Left renal cortex interstitium (tissue), 4 donors: ENCODE measurements around the gene MKLN1. TPM values are rescaled to one million over a fixed set of nuclear protein-coding genes. Genes with fewer than 3 reads are reported as not detected.
"Not testable (repeated sequence)": the region's sequence is repeated elsewhere in the genome, so short reads cannot be mapped to it uniquely, and the experiment has no call there.

ENCODE experiments used
- DNase-seq, 4 donors: peaks; one replicate each; pipeline ENCODE4 v3.0.0-alpha.2; 2013; ENCODE audit warnings: low read depth in 4 of 4, low spot score in 2 of 4, missing footprints in 1 of 4
- polyA plus RNA-seq, 4 donors: library from polyadenylated mRNA; unstranded; fragments of 120-200 nt; gene quantifications; one replicate each; pipeline ENCODE4 v1.2.1, GENCODE V29; 2013; ENCODE audit not compliant: insufficient read length in 4 of 4

Gene MKLN1
- 10 to 100 TPM; 33.6 to 41.3 (median 38.7) TPM for polyA plus RNA-seq

DNA sequence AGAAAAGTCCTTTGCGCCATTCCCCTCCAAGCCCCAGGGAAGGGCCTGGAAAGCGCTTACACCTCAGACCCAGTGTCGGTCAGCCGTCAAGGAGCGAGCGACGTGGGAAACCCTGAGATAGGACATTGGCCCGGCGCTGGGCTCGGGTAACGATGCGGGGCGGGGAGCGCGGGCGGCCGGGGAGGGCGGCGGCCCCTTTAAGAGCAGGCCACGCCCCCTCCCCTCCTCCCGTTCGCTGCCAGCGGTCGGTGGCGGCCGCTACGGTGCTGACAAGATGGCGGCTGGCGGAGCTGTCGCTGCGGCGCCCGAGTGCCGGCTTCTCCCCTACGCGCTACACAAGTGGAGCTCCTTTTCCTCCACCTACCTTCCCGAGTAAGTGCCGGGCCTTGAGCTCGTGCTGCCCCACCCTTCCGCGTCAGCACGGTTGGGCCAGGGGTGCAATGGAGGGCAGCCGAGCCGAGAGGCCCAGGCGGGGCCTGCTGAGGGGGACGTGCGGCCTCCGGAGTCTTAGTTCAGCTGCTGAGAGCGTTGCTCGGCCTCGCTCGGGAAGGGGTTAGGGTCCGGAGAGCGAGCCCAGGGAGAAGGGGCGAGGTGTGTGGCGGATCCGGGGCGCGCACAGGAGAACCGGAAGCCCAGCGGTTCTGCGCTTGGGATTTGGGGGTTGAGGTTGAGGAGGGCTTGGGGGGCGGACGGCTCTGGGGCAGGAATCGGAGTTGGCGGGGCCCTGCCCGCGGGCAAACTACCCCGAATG, at the start of gene MKLN1:
Gene MKLN1 (plus strand): TSS at position 251 of the 751 bp plus-strand sequence. CDS start 24 bp downstream, at position 275.
- DNase-seq: peak; percentile 71 to 84 (median 80)

DNA sequence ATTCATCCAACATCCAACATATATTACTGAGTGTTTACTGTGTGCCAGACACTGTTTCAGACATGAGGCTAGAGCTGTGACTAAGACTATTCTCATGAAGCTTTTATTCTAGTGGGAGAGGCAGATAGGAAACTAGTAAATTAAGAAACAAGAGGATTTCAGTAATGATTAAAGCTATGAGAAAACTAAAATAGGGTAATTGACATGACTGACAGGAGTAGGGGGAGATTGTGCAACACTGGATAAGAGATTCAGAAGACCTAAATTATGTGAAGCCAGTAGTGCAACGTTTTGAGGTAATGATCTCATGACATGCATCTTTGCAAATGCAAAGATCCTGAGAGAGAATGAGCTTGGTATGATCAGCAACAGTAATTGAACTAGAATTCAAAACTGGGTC, 48.6 kb upstream of the MKLN1 start:
- DNase-seq: no peak

DNA sequence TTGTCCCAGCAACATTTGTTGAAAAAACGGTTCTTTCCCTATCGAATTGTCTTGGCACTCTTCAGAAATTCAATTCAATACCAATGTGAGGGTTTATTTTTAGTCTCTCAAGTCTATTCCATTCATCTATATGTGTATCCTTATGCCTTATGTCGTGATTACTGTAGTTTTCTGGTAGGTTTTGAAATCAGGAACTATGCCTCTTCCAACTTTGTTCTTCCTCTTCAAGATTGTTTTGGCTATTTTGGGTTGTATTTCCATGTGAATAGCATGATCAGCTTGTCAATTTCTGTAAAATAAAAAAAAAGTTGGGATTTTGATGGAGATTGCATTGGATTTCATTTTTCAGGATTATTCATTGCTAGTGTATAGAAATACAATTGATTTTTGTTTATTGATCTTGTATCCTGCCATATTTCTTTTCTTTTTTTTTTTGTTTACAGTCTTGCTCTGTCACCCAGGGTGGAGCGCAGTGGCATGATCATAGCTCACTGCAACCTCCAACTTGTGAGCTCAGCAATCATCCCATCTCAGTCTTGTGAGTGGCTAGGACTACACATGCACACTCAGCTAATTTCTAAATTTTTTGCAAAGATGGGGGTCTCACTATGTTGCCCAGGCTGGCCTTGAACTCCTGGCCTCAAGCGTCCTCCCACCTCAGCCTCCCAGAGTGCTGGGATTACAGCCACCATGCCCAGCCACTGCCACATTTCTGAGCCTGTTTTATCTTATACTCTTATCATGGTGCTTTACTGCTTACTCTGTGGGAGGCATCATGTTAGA, 46.2 kb upstream of the MKLN1 start:
- no peak for DNase-seq

DNA sequence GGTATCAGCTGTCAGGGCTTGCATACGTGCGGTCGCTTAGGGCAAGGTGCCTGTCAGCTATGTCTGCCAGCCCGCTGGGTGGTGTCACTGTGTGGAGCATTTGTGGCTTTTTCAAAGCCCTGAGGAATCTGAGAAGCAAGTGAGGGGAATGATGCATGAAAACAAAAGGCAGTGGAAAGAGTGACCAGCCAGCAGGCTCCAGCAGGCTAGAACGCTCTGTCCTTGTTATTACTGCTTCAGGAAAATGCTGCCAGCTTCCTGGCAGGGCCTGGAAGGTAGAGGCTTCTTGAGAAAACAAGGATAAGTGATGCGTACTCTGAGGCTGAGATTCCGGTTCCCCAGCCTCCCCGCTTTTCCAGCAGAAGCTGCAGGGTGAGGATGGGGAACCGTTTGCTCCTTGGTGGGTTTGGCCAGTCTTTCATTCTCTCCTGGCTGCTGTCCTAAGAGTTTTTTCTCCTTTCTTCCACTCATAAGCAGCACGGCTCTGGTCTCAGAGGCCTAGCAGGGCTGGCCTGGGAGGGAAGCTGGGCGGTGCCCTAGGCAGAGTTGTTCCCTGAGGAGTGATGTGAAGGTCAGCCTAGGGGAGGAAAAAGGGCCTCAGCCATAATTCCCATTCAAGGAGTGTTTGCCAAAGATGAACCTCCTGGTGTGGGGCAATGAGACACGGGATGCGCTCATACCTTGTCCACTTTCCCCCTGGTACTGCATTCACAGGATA, 42.8 kb upstream of the MKLN1 start:
- peak in 2 of 4 donors; percentile 6 to 13 for DNase-seq

DNA sequence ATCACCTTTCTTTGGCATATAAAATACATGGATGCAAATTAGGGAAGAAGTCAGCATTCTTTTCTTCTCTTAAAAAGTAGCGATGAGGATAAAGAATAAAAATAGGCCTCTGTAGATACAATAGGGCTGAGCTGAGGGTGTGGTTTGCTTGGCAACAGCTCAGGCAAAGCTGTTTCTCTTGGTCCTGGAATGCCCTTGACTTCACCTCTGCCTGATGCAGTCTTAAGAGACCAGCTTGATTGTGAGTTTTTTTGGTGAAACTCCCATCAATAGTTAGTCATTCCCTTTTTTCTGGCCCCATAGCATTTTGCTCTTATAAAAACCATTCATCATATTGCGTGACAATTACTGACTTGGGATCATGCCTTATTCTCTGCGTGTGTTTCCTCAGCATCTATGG, 42.1 kb upstream of the MKLN1 start:
- no peak for DNase-seq

DNA sequence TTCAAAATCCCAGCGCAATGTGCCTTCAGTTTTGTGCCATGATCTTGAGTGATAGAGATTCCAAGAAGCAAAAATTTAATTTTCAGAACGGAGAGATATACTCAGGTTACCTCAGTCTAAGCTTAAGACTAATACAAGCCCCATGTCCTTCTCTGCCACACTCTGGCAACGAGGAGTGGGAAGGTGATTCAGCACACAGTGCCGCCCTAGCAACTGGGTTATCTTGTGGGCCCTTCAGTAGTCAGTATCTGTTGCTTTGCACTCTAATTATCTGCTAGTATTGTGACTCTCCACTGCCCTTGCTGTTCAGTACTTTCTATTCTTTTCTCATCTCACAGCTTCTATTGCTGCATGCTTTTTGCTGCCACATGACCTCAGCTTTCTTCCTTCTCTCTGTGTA, 39.2 kb upstream of the MKLN1 start:
- DNase-seq: no peak

DNA sequence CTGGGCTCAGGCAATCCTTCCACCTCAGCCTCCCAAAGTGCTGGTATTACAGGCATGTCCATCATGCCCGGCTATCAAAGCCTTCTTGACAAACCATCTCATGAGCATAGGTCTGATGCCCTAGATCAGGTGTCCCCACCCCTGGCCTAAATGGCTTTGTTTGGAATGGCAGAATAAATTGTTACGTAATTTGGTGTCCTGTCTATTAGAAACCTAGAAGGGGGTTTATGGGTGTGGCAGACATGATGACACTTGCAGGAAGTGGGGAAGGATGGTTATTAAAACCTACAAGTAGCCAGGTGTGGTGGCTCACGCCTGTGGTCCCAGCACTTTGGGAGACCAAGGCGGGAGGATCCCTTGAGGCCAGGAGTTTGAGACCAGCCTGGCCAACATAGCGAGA, 38.6 kb upstream of the MKLN1 start:
- DNase-seq: no peak

DNA sequence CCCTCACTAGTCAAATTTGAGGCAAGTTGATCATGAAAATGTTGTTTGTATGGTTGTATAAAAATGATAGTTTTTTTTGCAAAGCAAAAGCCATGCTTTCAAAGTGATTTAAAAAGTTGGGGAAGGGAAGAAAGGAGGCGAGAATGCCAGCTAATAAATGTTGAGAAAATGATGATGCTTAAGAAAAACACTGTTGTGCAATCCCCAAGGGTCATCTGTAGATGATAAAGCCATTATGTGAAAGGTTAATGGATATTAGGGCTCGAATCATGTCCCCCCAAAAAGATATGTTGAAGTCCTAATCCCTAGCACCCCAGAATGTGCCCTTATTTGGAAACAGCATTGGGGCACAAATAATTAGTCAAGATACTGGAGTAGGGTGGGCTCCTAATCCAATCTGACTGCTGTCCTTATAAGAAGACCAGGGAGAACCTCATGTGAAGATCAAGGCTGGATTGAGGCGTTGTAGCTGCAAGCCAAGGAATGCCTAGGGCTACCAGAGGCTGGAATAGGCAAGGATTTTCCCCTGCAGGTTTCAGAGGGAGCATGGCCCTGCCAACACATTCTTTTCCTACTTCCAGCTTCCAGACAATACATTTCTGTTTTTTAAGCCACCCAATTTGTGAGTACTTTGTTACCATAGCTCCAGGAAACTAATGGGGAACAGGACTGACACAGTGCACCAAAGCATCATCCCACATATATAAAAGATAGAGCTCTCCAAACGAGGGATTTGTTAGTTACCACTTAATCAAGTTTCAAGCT, 35.4 kb upstream of the MKLN1 start:
- no peak for DNase-seq

DNA sequence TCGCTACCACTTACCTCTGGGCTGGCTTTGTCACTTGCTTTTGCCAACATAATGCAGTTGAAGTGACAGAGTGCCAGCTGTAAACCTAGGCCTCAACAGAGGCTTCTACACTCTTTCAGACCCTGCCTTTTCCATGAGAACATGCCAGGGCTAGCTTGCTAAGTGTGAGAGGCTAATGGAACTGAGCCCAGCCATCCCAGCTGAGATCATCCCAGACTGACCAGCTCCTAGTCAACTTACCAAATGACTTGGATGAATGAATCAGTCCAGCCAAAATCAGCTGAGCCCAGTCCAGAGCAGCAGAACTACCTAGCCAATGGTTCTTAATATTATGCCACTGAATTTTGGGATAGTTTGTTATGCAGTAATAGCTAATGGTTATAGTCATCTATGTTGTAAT, 34.7 kb upstream of the MKLN1 start:
- no peak for DNase-seq

DNA sequence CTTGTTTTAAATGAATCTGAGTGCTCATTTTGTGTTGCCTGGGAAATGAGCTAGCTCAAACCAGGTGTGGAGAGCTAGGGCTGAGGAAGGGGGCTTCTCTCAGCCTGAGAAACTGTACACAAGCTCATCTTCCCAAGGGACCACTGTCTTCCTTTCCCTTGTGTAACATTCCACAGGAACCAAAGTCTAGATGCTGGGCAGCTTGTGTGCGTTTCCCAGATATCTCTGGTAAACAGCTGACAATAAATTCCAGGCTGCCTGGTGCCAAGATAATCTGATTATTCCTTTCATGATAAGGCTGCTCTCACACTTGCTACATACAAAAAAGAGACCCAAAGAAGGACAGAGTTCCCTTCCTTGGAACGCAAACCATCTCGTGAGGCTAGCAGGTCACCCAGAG, 33.1 kb upstream of the MKLN1 start:
- no peak for DNase-seq

DNA sequence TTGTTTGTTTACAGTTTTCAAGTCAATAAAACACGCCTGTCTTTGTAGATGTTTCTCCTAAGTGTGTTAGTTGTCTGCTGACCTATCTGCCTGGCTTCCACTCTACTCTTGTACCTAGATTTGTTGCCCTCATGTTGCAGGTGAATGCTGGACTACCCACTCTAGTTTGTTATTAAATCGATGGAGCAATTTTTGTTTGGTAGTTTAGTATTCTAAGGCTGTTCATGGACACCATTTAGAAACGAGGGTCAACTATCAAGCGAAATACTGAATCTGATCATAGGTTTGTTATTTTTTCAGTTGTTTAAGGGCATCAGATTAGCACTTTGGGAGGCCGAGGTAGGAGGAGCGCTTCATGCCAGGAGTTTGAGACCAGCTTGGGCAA, 29.1 kb upstream of the MKLN1 start:
- no peak for DNase-seq

DNA sequence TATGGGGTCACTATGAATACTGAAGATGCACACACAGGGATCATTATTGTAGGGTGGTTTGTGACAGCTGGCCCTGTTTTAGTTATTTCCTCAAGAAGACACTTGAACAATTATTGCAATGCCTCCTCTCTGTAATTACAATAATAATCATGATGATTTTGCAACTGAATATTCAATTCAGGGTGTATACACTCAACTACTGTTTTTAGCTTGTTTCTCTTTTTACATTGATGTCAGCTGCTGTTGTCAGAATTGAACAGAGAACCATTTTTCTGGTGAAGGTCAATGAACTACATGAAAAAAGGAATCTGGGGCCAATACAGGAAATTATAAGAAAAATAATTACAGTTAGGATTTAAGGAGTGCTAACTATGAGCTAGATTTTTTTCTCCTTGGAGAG, 28.6 kb upstream of the MKLN1 start:
- DNase-seq: no peak

DNA sequence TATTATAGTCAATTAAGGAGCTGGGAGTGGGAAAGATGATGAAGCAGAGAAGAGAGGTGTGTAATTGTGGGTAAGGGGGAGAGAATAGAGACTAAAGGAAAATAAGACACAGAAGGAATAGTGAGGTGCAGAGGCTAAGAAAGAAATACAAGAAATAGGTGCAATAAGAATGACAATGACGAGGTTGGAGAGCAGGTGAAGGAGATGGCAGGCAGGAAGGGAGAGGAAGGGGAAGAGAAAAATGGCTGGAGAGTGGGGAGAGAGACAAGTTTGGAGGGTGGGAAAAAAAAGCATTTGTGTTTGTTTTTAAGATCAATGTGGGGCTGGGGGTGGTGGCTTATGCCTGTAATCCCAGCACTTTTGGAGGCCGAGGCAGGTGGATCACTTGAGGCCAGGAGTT, 27.6 kb upstream of the MKLN1 start:
- DNase-seq: no peak

DNA sequence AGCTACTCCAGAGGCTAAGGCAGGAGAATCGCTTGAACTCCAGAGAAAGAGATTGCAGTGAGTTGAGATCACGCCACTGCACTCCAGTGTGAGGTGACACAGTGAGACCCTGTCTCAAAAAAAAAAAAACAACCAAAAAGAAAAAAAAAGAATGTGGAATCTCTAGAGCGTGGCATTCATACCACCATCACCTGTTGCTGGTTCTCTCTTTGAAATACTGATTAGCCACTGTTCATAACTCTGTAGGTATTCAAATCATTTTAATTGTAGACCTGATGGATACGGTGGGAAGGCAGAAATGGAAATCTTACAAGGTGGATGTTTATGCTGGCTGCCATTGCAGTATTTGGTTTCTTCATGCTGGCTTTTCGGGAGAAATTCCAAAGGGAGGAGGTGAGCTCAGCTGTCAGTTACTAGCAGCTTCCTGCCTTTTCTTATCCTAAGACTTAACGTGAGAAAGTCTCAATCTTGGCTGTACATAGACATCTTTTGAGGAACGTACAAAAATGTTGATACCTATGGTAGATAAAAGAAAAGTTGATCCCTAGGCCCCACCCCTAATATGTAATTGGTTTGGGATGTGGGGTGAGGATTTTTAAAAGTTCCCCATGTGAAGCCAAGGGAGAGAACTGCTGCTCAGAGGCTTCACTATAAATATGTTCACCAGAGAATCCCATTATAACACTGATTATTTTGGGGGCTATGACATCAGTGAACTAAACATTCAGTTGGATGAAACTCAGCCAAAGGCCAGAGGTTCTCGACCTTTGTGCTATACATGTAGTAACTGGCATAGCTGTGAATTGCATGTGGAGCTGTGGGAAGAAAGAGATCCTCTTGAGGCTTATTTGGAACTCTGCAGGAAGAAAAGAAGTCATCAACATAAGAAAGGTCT, 26.9 kb upstream of the MKLN1 start:
- DNase-seq: peak in 2 of 4 donors; percentile 8 to 17

DNA sequence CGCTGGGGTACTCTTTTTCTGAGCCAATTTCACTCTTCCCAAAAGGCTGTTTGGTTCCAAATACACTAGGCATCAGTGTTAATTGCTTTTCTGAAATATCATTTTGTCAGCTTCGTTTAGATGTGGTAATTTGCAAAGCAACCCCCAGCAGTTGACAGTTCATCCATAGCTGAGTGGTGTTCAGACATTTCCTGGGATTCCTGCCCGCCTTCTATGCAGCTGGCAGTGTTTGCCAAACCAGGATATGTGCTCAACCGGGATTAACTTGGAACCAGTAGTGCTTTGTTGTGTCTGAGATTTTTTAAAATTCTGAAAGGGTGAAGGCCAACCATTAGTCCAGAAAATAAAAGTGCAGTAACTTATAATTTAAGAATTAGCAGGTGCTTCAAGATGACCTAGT, 25.2 kb upstream of the MKLN1 start:
- no peak for DNase-seq

DNA sequence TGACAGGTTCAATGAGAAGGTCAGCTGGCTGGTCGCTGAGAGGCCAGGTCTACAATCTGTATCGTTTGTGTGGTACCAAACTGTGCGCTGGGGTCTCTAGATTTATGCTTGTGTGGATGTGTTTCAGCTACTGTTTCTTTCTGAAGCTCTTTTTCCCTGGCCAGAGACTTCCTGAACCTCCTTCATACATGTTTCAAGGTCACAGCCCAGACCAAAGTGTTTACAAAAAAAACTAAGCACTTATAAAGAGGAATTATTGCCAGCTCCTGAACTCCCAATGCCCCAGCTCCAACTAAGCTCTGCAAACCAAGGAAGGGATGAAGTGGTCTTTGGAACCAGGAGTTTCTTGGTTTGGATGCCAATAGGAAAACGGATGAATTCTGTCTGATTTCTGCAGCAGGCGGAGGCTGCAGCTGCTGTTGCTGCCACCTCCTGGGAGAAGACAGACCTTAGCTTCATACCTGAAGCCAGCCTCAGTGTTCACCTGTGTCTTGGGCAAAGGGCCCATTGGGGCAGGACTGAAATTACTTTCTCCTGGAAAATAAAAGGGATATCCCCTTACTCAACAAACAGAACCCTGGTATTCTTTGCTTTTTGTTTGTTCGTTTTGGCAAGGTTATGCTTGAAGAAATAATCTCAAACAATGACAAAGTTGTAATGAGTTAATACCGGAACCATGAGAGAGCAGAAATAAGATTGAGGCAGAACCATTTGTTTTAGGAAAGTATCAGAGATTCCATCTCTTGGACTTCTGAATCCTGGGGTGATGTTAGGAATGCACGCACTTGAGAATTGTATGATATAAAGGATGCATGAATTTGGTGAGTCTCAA, 24.6 kb upstream of the MKLN1 start:
- DNase-seq: no peak

DNA sequence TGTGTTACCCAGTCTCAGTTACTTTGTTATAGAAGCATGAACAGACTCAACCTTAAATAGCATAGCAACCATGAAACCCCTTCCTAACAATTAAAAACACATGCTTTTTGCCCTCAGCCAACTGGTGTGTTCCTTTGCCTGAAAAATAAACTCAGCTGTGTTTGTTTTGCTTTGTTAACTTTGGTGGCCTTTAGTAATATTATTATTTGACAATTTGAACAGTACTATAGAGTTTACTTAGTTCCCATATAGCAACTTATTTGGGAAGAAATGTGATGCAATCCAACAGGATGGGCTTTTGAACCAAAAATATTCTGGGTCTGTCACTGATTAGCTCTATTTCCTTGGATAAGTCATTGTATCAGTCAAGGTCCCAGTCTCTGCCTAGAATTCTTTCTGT, 22.5 kb upstream of the MKLN1 start:
- DNase-seq: no peak

DNA sequence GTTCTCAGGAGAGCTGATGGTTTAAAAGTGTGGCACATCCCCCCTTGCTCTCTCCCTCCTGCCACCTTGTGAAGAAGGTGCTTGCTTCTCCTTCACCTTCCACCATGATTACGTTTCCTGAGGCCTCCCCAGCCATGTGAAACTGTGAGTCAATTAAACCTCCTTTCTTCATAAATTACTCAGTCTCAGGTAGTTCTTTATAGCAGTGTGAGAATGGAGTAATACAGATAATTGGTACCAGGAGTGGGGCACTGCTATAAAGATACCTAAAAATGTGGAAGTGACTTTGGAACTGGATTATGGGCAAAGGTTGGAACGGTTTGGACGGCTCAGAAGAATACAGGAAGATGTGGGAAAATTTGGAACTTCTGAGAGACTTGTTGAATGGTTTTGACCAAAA, 21.6 kb upstream of the MKLN1 start:
- DNase-seq: not testable (repeated sequence)

DNA sequence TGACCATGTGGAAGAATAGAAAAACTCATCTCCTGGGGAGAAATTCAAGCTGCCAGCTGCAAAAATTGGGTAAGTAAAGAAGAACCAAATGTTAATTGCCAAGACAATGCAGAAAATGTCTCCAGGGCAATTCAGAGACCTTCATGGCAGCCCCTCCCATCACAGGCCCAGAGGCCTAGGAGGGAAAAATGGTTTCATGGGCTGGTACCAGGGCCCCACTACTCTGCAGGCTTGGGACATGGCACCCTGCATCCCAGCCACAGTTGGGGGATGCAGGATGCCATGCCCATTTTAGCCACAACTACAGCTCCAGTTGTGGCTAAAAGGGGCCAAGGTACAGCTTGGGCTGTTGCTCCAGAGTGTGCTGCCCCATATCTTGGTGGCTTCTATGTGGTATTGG, 20.9 kb upstream of the MKLN1 start:
- DNase-seq: no peak
